Kidney epithelial cell (primary cell): Measurements from ENCODE around the gene CASZ1. TPM values are rescaled to one million over a fixed set of nuclear protein-coding genes. Genes with fewer than 3 reads are reported as not detected.

Source experiments
- DNase-seq: peaks from one replicate; pipeline ENCODE4 v3.0.0-alpha.2; 2010; ENCODE audit warnings: low read depth
- H3K27me3 ChIP-seq: 2 replicates; pipeline ENCODE4 v1.6.0; 2011; ENCODE audit warnings: low read length; ENCODE audit not compliant: control insufficient read depth, insufficient read depth
- H3K36me3 ChIP-seq: 2 replicates; pipeline ENCODE4 v1.5.1; 2011; ENCODE audit warnings: low read length; ENCODE audit not compliant: control insufficient read depth, insufficient read depth
- H3K4me3 ChIP-seq: 2 replicates; pipeline ENCODE4 v1.5.1; 2011; ENCODE audit warnings: low read depth, mild to moderate bottlenecking, control low read depth, low read length
- CTCF ChIP-seq: IDR thresholded peaks from 2 replicates; pipeline ENCODE4 v1.5.1; 2011; ENCODE audit warnings: mild to moderate bottlenecking, moderate library complexity, low read length, control low read depth, inconsistent platforms; ENCODE audit not compliant: insufficient read depth, poor library complexity, severe bottlenecking
- total RNA-seq: library from RNA; depleted of rRNA; stranded (reverse); fragments of >200 nt; gene quantifications from 2 replicates; pipeline ENCODE4 v1.2.3, GENCODE V29; 2015

CASZ1 gene
- total RNA-seq, 1 donor from 2014 or later = 28.2 TPM

GRCh38 chr1:10709165-10709564 lies 87.3 kb downstream of the CASZ1 start:
- no peaks in the 10 kb centered on the region for H3K36me3 ChIP-seq
- no peak for TF ChIP-seq CTCF
- no peak overlapping the region for H3K4me3 ChIP-seq
- peaks cover 42% of the 10 kb centered on the region for H3K27me3 ChIP-seq
- DNase-seq = no peak

DNA sequence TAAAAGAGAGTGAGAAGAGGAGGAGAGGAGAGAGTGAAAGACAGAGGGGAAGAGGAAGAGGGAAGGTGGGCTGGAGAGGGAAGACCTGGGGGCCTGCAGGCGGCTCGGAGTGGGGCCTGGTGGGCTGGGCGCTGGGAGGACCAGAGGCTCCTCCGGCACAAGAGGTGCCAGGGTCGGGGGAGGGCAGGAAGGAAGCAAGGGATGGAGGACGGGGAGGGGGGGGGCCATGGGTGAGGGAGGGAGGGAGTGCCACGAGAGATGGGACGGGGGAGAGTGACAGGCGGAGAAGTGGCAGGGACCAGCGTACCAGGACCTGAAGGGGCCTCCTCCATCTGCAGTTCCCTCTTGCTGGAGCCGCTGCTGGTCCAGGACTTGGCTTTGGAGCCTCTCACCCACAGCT lies 87.7 kb downstream of the CASZ1 start:
- TF ChIP-seq CTCF = no peak
- Histone ChIP-seq H3K36me3 (no peaks in the 10 kb centered on the region), H3K4me3 (no peak overlapping the region), H3K27me3 (peaks cover 44% of the 10 kb centered on the region)
- DNase-seq = no peak

- H3K4me3 ChIP-seq = no peak overlapping the region
- DNase-seq = no peak
- H3K27me3 ChIP-seq = peaks cover 50% of the 10 kb centered on the region
- no peak for TF ChIP-seq CTCF
- no peaks in the 10 kb centered on the region for H3K36me3 ChIP-seq
Observed at GRCh38 chr1:10707208-10707607, 89.2 kb downstream of the CASZ1 start.

GRCh38 chr1:10706376-10706913 lies 90.0 kb downstream of the CASZ1 start:
- Histone ChIP-seq H3K27me3 (peaks cover 58% of the 10 kb centered on the region), H3K4me3 (no peak overlapping the region), H3K36me3 (no peaks in the 10 kb centered on the region)
- no peak for DNase-seq
- no peak for TF ChIP-seq CTCF

DNA sequence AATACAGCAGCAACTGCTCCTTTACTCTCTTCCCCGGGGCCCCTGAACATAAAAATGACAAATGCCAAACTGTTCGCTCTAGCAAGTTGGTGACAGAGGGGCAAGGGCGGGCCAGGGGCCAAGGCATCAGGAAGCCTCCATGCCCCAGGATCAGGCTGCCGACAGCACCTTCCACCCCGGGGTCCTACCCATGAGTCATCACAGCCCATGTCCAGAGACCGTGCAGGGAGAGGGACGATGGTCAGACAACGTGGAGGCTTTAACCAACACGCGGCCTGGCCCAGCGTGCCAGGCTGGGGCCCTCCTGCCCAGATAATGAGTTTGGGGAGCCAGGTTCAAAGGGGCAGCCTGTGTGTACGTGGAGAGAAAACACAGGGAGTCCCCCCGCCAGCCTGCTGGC lies 90.5 kb downstream of the CASZ1 start:
- Histone ChIP-seq H3K36me3 (no peaks in the 10 kb centered on the region), H3K27me3 (peaks cover 62% of the 10 kb centered on the region), H3K4me3 (no peak overlapping the region)
- no peak for DNase-seq
- TF ChIP-seq CTCF = no peak

GRCh38 chr1:10704368-10704882 lies 92.0 kb downstream of the CASZ1 start:
- peaks cover 61% of the 10 kb centered on the region for H3K27me3 ChIP-seq
- no peaks in the 10 kb centered on the region for H3K36me3 ChIP-seq
- TF ChIP-seq CTCF = no peak
- H3K4me3 ChIP-seq = no peak overlapping the region
- no peak for DNase-seq
